GM19324 (cell line): ENCODE measurements around the gene CAMK4.

Source experiments
- ATAC-seq: cut with Tn5 transposase; IDR thresholded peaks from one replicate; pipeline ENCODE4 v1.9.1; 2021; ENCODE audit warnings: mild to moderate bottlenecking, moderate library complexity; ENCODE audit not compliant: unreplicated experiment, low FRiP score

CAMK4 gene

DNA sequence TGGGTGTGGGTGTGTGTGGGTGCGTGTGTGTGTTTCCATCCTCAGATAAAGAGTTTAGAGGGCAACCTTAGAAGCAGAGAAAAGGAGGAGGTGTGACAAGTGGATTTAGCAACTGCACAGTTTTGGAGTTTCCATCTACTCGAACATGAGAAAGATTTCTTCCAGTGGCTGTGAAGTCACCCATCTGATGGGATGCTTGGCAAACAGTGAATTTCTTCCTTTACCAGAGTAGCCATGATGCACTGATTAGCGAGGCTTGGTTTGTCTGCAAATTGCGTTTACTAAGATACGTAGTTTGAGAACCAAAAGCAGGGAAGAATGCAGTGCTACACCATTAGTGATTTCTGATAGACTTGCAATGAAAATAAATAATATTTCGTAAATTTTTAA lies 288.9 kb downstream of the CAMK4 start:
- ATAC-seq, result no peak

DNA sequence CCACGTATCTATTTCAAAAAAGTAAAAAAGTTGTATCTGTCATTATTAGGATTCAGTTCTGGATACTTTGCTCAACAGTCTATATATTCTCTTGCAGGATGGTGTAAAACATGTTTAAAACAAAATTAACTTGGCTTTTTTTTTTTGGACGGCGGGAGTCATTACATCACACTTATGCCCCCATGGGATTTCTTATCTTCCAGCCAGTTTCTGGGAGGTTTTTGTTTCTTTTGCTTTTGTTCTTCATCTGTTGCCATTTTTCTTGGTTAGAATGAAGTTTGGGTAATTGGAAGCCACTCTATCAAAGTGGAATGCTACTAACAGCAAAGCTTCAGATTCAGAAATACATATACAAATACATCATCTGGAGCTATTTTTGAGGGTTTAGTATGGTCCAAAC lies 289.9 kb downstream of the CAMK4 start:
- ATAC-seq, result no peak

DNA sequence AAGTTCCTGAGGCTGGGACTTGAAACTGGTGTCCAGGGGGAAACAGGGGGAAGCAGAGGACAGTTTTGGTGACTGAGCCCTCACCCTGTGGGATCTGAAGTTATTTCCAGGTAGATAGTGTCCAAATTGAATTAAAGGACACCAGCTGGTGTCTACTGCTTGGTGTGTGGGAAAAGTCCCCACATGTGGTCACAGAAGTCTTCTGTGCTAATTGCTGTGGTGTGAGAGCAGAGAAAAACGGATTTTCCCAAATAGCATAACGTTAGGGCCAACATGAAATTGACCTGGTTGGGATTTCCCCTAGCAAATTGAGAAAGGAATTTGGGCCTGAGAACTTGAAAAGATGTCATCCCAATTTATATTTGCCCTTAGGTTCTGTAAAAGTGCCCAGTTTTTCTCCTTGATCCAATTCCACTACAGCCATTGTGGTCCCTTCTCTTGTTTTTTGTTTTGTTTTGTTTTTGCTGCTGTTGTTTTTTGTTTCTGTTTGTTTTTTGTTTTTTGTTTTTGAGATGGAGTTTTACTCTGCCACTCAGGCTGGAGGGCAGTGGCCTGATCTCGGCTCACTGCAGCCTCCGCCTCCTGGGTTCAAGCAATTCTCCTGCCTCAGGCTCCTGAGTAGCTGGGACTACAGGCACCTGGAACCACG lies 293.8 kb downstream of the CAMK4 start:
- no peak for ATAC-seq

GRCh38 chr5:111518777-111519176 lies 294.6 kb downstream of the CAMK4 start:
- ATAC-seq, result no peak

DNA sequence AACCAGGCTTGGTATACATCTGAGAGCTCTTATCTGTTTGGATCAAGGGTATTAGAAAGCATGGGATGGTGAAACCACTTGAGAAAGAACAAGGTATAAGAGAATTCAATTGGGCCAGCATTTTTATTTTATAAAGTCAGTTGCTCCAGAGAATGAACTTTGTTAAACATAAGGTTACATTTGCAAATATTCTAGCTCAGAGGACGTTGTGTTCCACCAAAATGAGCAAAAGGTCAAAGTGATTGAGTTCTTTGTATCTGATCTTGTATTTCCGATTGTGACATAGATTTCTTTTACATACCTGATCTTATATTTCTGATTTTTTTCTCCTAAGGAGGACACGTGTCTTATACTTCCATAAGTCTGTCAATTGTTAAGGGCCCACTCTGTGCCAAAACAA lies 296.7 kb downstream of the CAMK4 start:
- no peak for ATAC-seq

DNA sequence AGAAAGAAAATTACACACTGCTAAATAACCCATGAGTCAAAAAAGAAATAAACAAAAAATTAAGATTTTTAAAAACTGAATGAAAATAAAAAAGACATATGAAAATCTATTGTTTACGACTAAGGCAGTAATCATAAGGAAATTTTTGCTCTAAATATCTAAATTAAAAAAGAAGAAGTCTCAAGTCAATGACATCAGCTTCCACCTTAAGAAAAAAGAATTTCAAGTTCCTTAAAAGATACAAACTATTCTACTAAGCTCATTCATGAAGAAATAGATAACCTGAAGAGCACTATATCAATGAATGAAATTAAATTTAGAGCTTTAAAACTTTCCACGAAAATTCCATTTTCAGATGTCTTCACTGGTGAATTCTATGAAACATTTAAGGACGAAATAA lies 303.9 kb downstream of the CAMK4 start:
- ATAC-seq, result no peak

GRCh38 chr5:111530298-111530740 lies 306.1 kb downstream of the CAMK4 start:
- ATAC-seq, result peak; percentile 77

GRCh38 chr5:111532886-111533582 lies 308.9 kb downstream of the CAMK4 start:
- ATAC-seq, result no peak

GRCh38 chr5:111535879-111536549 lies 311.8 kb downstream of the CAMK4 start:
- ATAC-seq, result no peak

DNA sequence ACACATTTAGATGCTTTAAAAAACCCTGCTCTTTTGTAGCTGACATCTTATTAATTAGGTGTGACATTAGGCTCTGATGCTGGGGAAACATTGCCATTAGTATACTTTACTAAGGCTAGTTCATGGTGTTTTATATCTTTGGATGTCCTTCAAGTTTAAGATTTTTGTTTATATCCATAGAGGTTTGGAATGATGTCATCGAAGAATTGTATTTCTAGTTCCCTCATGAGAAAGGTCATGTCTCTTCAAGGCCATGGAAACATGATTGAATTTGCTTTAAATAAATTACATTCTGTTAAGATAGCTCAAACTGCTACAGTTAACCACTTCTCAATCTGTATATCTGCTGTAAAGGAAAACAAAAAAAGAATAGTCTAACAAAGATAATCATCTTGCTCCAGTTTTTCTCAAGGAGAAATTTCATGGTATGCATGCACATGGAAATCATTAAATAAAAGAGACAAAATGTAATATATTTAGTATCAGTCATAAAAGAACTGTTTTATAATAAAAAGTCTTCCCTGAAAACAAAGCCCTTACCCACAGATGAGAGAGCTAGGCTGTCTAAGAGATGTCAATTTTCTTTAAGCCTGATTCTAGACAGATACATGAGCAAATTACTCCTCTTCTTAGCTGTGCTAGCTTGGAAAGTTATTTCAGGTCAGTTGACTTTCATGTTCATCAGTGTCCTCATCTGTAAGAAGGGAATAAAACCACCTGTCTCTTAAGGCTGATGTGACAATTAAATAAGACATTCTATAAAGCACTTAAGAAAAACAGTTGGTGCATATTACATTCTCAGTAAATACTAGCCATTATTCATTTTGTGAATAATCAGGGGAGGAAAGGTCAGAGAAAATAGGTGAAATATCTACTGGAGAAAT lies 313.2 kb downstream of the CAMK4 start:
- no peak for ATAC-seq
